Neuronal stem cell (in vitro differentiated cells): ENCODE data around the gene PPIL6.

ENCODE experiments used
- DNase-seq: peaks from one replicate; pipeline ENCODE4 v3.0.0-alpha.2; 2013; ENCODE audit warnings: low spot score
- H2AFZ ChIP-seq: one replicate; pipeline ENCODE4 v1.6.1; 2013; ENCODE audit warnings: mild to moderate bottlenecking, low read length, inconsistent platforms
- H2AK5ac ChIP-seq: 2 replicates; pipeline ENCODE4 v1.6.1; 2013; ENCODE audit warnings: low read depth, mild to moderate bottlenecking, inconsistent platforms, low read length, moderate library complexity, mixed read lengths
- H2BK120ac ChIP-seq: 2 replicates; pipeline ENCODE4 v1.6.1; 2013; ENCODE audit warnings: low read depth, mild to moderate bottlenecking, inconsistent platforms, low read length, moderate library complexity, mixed read lengths
- H2BK12ac ChIP-seq: one replicate; pipeline ENCODE4 v1.6.1; 2013; ENCODE audit warnings: low read length, inconsistent platforms
- H2BK15ac ChIP-seq: 2 replicates; pipeline ENCODE4 v1.6.1; 2013; ENCODE audit warnings: mild to moderate bottlenecking, low read length, inconsistent platforms, mixed read lengths
- H2BK5ac ChIP-seq: one replicate; pipeline ENCODE4 v1.6.1; 2013; ENCODE audit warnings: inconsistent platforms, mild to moderate bottlenecking, low read length, moderate library complexity
- H3K14ac ChIP-seq: one replicate; pipeline ENCODE4 v1.6.1; 2013; ENCODE audit warnings: low read length, inconsistent platforms
- H3K18ac ChIP-seq: 2 replicates; pipeline ENCODE4 v1.6.1; 2013; ENCODE audit warnings: low read length, inconsistent platforms
- H3K23ac ChIP-seq: 2 replicates; pipeline ENCODE4 v1.6.1; 2013; ENCODE audit warnings: low read depth, mild to moderate bottlenecking, mixed read lengths, low read length, inconsistent platforms; ENCODE audit not compliant: poor library complexity
- H3K27ac ChIP-seq: replicated peaks from 3 replicates; pipeline ENCODE4 v1.5.1; 2013; ENCODE audit warnings: low read length, inconsistent platforms
- H3K27me3 ChIP-seq, 3 experiments: 2 replicates each; pipeline ENCODE4 v1.6.1; 2013; ENCODE audit warnings: low read length in 3 of 3, mild to moderate bottlenecking in 2 of 3, inconsistent platforms in 1 of 3, low read depth in 1 of 3, mixed read lengths in 1 of 3, moderate library complexity in 1 of 3; ENCODE audit not compliant: control insufficient read depth in 3 of 3, insufficient read depth in 3 of 3
- H3K36me3 ChIP-seq, 2 donors: replicated peaks in 1 of 2; 2 replicates each; pipeline ENCODE4 v1.6.1; 2013; ENCODE audit warnings: low read length in 2 of 2; ENCODE audit not compliant: control insufficient read depth in 2 of 2, insufficient read depth in 2 of 2
- H3K4ac ChIP-seq: 2 replicates; pipeline ENCODE4 v1.6.1; 2013; ENCODE audit warnings: inconsistent platforms, mild to moderate bottlenecking, low read length, moderate library complexity
- H3K4me1 ChIP-seq, 2 donors: 1 replicate in 1 of 2; 2 replicates in 1 of 2; pipeline ENCODE4 v1.6.1; 2013; ENCODE audit warnings: low read length in 2 of 2, low read depth in 1 of 2; ENCODE audit not compliant: control insufficient read depth in 2 of 2, insufficient read depth in 1 of 2
- H3K4me2 ChIP-seq: one replicate; pipeline ENCODE4 v1.6.1; 2013; ENCODE audit warnings: mild to moderate bottlenecking, low read length, inconsistent platforms; ENCODE audit not compliant: insufficient read depth, poor library complexity, severe bottlenecking
- H3K4me3 ChIP-seq, 2 donors: 2 replicates each; pipeline ENCODE4 v1.5.1; 2013; ENCODE audit warnings: low read length in 2 of 2, mild to moderate bottlenecking in 2 of 2, inconsistent platforms in 1 of 2, moderate library complexity in 1 of 2
- H3K79me1 ChIP-seq: one replicate; pipeline ENCODE4 v1.6.1; 2013; ENCODE audit warnings: low read depth, mild to moderate bottlenecking, inconsistent platforms, low read length, moderate library complexity
- H3K9ac ChIP-seq: one replicate; pipeline ENCODE4 v1.6.1; 2013; ENCODE audit warnings: mild to moderate bottlenecking, low read depth, low read length, inconsistent platforms; ENCODE audit not compliant: poor library complexity
- H3K9me3 ChIP-seq, 2 donors: replicated peaks in 1 of 2; 2 replicates each; pipeline versions ENCODE3 to v1.6.1; 2013; ENCODE audit warnings: low read length in 2 of 2, mild to moderate bottlenecking in 2 of 2, inconsistent platforms in 1 of 2, low read depth in 1 of 2, mixed read lengths in 1 of 2, moderate library complexity in 1 of 2; ENCODE audit not compliant: control insufficient read depth in 2 of 2, insufficient read depth in 1 of 2
- H4K8ac ChIP-seq: one replicate; pipeline ENCODE4 v1.6.1; 2013; ENCODE audit warnings: low read depth, mild to moderate bottlenecking, inconsistent platforms, low read length, moderate library complexity
- H4K91ac ChIP-seq: one replicate; pipeline ENCODE4 v1.6.1; 2013; ENCODE audit warnings: low read length, low read depth, mild to moderate bottlenecking, inconsistent platforms; ENCODE audit not compliant: poor library complexity
- WGBS, 2 donors: extraction: QIAGEN DNeasy Blood & Tissue Kit; methylation state at CpG; one replicate each; pipeline ENCODE4 v1.1.7; 2013; ENCODE audit warnings: missing lambda C conversion rate in 2 of 2, mixed read lengths in 1 of 2; ENCODE audit not compliant: insufficient read length in 2 of 2, insufficient replicate concordance in 1 of 2; ENCODE audit errors: extremely low coverage in 2 of 2; 5-methylcytosine and 5-hydroxymethylcytosine counted together

Gene PPIL6

DNA sequence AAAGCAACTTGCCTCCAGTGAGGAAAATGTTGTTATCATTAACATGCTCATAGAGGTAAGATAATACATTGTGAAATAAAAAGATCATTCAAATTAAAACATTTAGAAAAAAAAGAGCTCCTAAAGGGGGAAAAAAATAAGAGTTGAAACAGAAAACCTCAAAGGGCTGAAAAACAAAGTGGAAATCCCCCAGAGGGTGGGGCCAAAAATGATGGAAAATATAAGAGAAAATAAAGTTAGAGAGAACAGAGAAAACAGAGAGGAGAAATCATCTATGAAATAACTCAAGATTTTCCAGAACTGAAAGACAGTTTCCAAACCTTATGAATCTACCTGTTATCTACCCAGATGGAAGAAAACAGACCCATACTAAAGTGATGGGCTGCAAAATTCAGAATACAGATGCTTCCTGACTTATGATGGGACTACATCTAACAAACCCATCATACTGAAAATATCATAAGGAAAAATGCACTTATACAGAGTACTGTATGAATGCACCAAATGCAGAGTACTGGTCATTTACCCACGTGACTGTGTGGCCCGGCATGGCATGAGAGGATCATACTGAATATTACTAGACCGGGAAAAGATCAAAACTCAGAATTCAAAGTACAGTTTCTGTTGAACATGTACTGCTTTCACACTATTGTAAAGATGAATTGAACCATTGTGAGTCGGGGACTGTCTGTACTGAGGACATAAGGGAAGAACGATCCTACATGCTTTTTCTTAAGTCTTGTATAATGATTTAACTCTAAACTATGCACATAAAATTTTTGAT, 38.6 kb upstream of the PPIL6 start:
- Histone ChIP-seq H3K18ac (no peak overlapping the region), H2BK5ac (no peak overlapping the region), H3K36me3 (peaks cover 17 to 73% of the 10 kb centered on the region in 2 donors), H2BK12ac (no peak overlapping the region), H3K9ac (no peak overlapping the region), H4K8ac (no peak overlapping the region), H3K4me1 (peaks cover 0 to 5% of the 10 kb centered on the region in 2 donors), H3K4ac (no peak overlapping the region), H3K79me1 (no peaks in the 10 kb centered on the region), H3K9me3 (peaks cover 0 to 7% of the 10 kb centered on the region in 2 donors), H3K14ac (no peak overlapping the region), H3K4me2 (no peak overlapping the region), H2AK5ac (no peak overlapping the region), H3K27me3 (peaks cover 0 to 5% (median 0%) of the 10 kb centered on the region in 3 experiments), H4K91ac (no peak overlapping the region), H3K27ac (no peak overlapping the region), H2BK15ac (no peak overlapping the region), H2BK120ac (no peak overlapping the region), H3K23ac (no peak overlapping the region), H2AFZ (no peak overlapping the region), H3K4me3 (no peak overlapping the region)
- WGBS, 2 donors, result no CpG with 5 or more reads among the region's 5 CpGs
- DNase-seq, result no peak

DNA sequence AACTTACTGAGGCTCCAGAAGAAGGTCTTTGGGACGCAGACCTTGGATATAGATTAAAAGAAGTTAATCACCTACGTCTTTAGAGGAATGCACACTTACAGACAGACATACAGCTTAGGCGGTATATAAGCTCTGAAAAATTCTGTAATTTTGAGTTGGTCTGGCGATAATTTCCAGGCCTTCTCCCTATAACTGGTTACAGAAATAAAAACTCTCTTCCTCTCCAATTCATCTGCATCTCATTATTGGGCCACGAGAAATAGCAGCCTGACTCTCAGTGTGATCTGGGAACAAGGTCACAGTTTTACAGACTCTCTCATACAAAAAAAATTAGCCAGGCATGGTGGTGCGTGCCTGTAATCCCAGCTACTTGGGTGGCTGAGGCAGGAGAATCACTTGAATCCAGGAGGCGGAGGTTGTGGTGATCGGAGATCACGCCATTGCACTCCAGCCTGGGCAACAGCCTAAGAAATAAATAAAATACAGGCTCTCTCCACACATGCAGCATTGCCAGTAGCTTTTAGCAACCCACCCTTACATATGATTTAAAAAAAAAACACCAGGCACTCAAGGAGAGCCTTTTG, 37.9 kb upstream of the PPIL6 start:
- no peak overlapping the region for H3K23ac ChIP-seq

DNA sequence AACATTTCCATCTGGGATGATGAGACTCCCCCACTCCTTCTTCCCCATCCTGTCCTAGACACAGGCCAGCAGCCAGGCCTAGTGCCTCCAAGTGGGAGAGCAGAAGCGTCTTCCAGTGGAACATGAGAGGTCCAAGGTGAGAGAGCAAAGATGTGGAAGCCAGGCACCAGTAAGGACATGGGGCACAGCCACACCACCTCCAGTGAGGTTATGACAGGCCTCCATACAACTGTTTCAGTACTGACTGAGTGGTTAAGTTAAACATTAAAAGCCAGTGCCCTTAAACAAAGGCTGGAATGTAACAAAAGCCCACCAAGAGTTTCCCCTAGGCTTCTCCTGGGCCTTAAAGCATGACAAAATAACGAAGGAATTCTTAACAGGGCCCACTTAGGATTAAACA, 37.3 kb upstream of the PPIL6 start:
- no peak for DNase-seq
- Histone ChIP-seq H3K18ac (peak overlapping the region; percentile 12), H3K4me2 (no peak overlapping the region), H3K9ac (no peak overlapping the region), H2BK120ac (no peak overlapping the region), H3K14ac (no peak overlapping the region), H3K36me3 (peaks cover 24 to 86% of the 10 kb centered on the region in 2 donors), H3K9me3 (peaks cover 0 to 7% of the 10 kb centered on the region in 2 donors), H2AFZ (no peak overlapping the region), H3K4me3 (peak overlapping the region in 1 of 2 donors; percentile 11), H2BK5ac (no peak overlapping the region), H3K4ac (no peak overlapping the region), H3K4me1 (peaks cover 0 to 5% of the 10 kb centered on the region in 2 donors), H2AK5ac (no peak overlapping the region), H3K23ac (no peak overlapping the region), H3K79me1 (no peaks in the 10 kb centered on the region), H4K8ac (no peak overlapping the region), H2BK12ac (no peak overlapping the region), H2BK15ac (no peak overlapping the region), H3K27me3 (no peaks in the 10 kb centered on the region), H4K91ac (no peak overlapping the region), H3K27ac (peak overlapping the region; percentile 52)
- no CpG with 5 or more reads among the region's 2 CpGs for WGBS, 2 donors

More for the DNA sequence above, 37.9 kb upstream of the PPIL6 start:
- Histone ChIP-seq H3K4me2 (no peak overlapping the region), H3K27ac (peak overlapping the region; percentile 26), H3K18ac (no peak overlapping the region), H3K79me1 (no peaks in the 10 kb centered on the region), H2BK5ac (no peak overlapping the region), H3K4me1 (peaks cover 0 to 5% of the 10 kb centered on the region in 2 donors), H3K9ac (no peak overlapping the region), H3K27me3 (no peaks in the 10 kb centered on the region), H3K14ac (no peak overlapping the region), H2BK15ac (no peak overlapping the region), H2BK12ac (no peak overlapping the region), H4K91ac (no peak overlapping the region), H3K4me3 (no peak overlapping the region), H4K8ac (no peak overlapping the region), H2AFZ (no peak overlapping the region), H2AK5ac (no peak overlapping the region), H3K4ac (no peak overlapping the region), H2BK120ac (no peak overlapping the region), H3K36me3 (peaks cover 20 to 80% of the 10 kb centered on the region in 2 donors), H3K9me3 (peaks cover 0 to 7% of the 10 kb centered on the region in 2 donors)
- no peak for DNase-seq
- WGBS, 2 donors, result no CpG with 5 or more reads among the region's 9 CpGs

DNA sequence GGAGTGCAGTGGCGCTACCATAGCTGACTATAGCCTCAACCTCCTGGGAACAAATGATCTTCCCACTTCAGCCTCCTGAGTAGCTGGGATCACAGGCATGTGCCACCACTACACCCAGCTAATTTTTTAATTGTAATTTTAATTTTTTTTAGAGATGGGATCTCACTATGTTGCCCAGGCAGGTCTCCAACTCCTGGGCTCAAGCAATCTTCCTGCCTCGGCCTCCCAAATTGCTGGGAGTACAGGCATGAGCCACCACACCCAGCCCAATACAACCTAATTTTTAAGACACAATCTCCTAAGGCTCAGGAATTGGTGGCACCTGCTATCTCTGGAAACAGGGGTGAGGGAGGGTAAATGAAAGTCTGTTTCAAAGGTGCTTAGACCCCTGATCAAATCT, 36.8 kb upstream of the PPIL6 start:
- no peak overlapping the region for H3K4me3 ChIP-seq
- peaks cover 0 to 5% of the 10 kb centered on the region in 2 donors for H3K4me1 ChIP-seq
- no peak overlapping the region for H3K4me2 ChIP-seq
- H3K9me3 ChIP-seq, result peaks cover 0 to 7% of the 10 kb centered on the region in 2 donors
- H2BK15ac ChIP-seq, result no peak overlapping the region
- no peak overlapping the region for H3K9ac ChIP-seq
- no peak for DNase-seq
- no peak overlapping the region for H2AK5ac ChIP-seq
- H2BK120ac ChIP-seq, result no peak overlapping the region
- H3K79me1 ChIP-seq, result no peaks in the 10 kb centered on the region
- H4K8ac ChIP-seq, result no peak overlapping the region
- H2AFZ ChIP-seq, result no peak overlapping the region
- H3K27ac ChIP-seq, result no peak overlapping the region
- no CpG with 5 or more reads among the region's 2 CpGs for WGBS, 2 donors
- H3K4ac ChIP-seq, result no peak overlapping the region
- no peak overlapping the region for H2BK12ac ChIP-seq
- H3K23ac ChIP-seq, result no peak overlapping the region
- H3K36me3 ChIP-seq, result peaks cover 28 to 91% of the 10 kb centered on the region in 2 donors
- H3K18ac ChIP-seq, result no peak overlapping the region
- H2BK5ac ChIP-seq, result no peak overlapping the region
- no peak overlapping the region for H4K91ac ChIP-seq
- no peak overlapping the region for H3K14ac ChIP-seq
- no peaks in the 10 kb centered on the region for H3K27me3 ChIP-seq
